Sciatic nerve (tissue), 2 donors: ENCODE data around the gene MTHFR. TPM values are rescaled to one million over a fixed set of nuclear protein-coding genes. Genes with fewer than 3 reads are reported as not detected.

ENCODE experiments used
- ATAC-seq: fragments of 200-7000 bp; cut with Tn5 transposase; one replicate; pipeline ENCODE4 v1.9.1; 2020; ENCODE audit warnings: mild to moderate bottlenecking, moderate library complexity
- DNase-seq: peaks from one replicate; pipeline ENCODE4 v3.0.0-alpha.2; 2020; ENCODE audit warnings: low spot score
- intact Hi-C: fragments of 100-400 bp; cut with DNase I; formaldehyde crosslinking; loops from one replicate; pipeline ENCODE4 v1.14.2; 2022
- total RNA-seq: library from RNA; stranded (reverse); fragmentation: NEBNext Ultra II Directional; extraction: Animal tissue kit (Norgen Biotek cat#: 25700); gene quantifications from one replicate; pipeline ENCODE4 v1.2.1, GENCODE V29; 2021
- donor health status: DM: no; HTN: no; CAD: no.
- donor health status: DM: no; HTN: no; CAD: no.

MTHFR gene
- total RNA-seq, 1 donor from 2014 or later = 78.3 TPM

DNA sequence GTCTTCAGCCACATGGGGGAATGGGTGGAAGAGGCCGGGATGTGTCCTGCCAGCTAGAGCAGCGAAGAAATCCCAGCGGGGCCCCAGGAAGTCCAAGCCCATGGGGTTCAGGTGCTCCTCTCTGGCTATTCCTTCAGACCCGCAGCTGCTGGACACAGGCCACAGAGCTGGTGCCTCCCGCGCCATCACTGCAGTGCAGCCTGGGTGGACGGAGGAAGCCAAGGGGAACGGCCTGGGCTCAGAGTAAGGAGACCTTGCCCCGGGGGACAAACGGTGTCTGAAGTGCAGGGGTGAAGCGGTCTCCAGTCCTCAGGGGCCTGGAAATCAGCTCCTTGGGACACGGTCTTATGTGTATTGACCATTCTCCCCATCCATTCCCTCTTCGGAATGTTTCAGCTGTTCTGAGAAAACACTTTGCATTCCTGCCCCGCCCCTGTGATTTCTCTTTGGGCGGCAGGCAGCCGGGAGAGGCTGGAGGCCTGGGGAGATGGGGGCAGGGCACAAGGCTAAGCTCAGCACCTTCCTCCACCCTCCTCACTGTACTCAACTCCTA is 18.4 kb downstream of the MTHFR start:
- peak; percentile 57 for ATAC-seq
- no peak for DNase-seq
- intact Hi-C loops = loop anchor here (10.0 kb wide), 1 partner anchor 53 kb away; the partner anchor contains the start of gene AGTRAP

DNA sequence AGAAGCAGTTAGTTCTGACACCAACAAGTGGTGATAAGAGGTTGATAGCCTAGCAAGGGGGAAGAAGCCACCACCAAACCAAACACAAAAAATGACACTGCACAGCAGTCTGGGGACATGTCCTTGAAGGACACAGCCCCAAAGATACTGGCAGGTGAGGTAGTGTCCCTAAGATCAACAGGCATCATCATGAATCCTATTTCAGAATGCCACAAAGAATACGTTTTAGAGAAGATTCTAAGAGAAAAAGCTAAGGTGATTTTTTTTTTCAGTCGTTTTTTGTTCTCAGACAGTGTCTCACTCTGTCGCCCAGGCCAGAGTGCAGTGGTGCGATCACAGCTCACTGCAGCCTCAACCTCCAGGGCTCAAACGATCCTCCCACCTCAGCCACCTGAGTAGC is 19.6 kb downstream of the MTHFR start:
- intact Hi-C loops = loop anchor here (10.0 kb wide), 1 partner anchor 51 kb away; the partner anchor contains the start of gene AGTRAP
- no peak for DNase-seq

GRCh38 chr1:11784993-11785769 is 20.6 kb downstream of the MTHFR start:
- ATAC-seq = peak; percentile 54
- peak; percentile 86 for DNase-seq
- intact Hi-C loops = loop anchor here (10.0 kb wide), 1 partner anchor 50 kb away; the partner anchor contains the start of gene AGTRAP

More for the DNA sequence above, 19.6 kb downstream of the MTHFR start:
- no peak for ATAC-seq

DNA sequence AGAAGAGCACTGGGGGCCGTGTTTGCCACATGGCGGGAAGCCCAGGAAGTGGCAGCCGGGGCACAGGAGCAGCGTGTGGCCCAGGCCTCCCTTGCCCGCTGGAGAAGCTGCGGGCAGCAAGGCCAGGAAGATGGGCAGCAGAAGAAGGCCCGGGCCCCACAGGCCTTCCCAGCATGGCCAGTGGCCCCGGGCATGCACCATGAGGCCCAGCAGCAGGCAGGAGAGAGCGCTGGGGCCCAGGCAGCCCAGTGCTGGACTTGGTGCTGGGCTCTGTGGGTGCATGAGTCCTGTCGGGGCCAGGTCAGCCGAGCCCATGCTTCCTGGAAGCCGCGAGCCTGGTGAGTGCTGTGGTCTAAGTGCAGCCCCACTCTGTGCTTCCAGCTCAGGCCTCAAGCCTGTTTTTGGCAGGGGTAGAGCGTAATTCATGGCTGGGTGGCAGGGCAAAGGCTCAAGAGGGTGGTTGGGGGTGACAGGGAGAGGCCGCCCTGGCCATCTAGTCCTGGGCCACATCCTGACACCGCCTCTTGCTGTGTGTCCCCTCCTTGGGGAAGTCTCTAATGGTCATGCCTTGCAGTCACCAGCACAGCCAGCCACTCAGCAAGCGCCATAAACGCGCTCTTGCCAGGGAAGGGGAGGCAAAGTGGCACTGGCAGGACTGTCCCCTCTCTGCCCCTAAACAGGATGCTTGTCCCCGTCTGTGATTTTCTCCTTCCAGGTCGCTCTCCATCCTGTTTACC is 21.3 kb downstream of the MTHFR start:
- no peak for DNase-seq
- intact Hi-C loops = loop anchor here (10.0 kb wide), 1 partner anchor 50 kb away; the partner anchor contains the start of gene AGTRAP
- no peak for ATAC-seq

DNA sequence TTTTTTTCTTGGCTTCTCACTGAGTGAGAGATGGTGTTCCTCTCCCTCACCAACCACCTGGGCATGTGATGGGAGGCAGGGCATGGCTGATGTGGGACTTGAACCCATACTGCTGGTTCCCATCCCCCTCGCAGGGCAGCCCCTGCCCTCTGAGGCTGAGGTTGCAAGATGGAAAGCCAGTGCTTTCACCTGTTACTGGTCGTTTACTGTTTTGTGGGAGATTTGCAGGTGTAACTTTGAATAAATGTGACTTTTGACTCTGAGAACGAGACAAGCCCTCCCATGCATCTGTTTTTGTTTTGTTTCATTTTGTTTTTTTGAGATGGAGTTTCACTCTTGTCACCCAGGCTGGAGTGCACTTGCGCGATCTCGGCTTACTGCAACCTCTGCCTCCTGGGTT is 22.2 kb downstream of the MTHFR start:
- DNase-seq (no peak), ATAC-seq (no peak)
- intact Hi-C loops = loop anchor here (10.0 kb wide), 1 partner anchor 49 kb away; the partner anchor contains the start of gene AGTRAP

DNA sequence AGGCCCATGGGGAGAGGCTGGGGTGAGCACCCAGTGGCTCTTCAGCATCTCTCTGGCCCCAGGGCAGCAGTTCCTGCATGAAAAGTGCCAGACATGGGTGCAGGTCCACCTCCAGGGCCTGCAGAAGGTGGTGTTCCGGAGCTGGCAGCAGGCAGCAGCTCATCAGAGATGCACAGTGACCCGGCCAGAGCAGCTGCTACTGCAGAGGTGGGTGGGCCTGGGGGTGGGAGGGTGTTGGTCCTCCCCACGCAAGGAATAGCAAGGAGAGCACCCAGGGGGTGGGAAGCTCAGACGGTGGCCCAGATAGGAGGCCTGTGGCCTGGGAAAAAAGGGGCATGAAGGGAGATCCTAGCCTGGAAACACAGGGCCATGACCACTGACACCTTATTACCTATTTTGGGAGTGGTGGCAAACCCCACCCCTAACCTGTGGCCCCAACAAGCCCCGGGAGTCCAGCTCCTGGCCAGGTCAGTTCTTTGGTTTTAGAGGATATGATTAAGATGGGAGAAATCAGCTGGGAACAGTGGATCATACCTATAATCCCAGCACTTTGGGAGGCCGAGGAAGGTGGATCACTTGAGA is 23.5 kb downstream of the MTHFR start:
- intact Hi-C loops = loop anchor here (10.0 kb wide), 1 partner anchor 47 kb away; the partner anchor contains the start of gene AGTRAP
- DNase-seq (no peak), ATAC-seq (no peak)

GRCh38 chr1:11781297-11781696 is 24.5 kb downstream of the MTHFR start:
- DNase-seq (no peak), ATAC-seq (no peak)
- intact Hi-C loops = loop anchor here (10.0 kb wide), 1 partner anchor 46 kb away; the partner anchor contains the start of gene AGTRAP

- ATAC-seq (no peak), DNase-seq (no peak)
- intact Hi-C loops = loop anchor here (10.0 kb wide), 1 partner anchor 46 kb away; the partner anchor contains the start of gene AGTRAP
Observed at GRCh38 chr1:11780380-11781147, 25.2 kb downstream of the MTHFR start.

DNA sequence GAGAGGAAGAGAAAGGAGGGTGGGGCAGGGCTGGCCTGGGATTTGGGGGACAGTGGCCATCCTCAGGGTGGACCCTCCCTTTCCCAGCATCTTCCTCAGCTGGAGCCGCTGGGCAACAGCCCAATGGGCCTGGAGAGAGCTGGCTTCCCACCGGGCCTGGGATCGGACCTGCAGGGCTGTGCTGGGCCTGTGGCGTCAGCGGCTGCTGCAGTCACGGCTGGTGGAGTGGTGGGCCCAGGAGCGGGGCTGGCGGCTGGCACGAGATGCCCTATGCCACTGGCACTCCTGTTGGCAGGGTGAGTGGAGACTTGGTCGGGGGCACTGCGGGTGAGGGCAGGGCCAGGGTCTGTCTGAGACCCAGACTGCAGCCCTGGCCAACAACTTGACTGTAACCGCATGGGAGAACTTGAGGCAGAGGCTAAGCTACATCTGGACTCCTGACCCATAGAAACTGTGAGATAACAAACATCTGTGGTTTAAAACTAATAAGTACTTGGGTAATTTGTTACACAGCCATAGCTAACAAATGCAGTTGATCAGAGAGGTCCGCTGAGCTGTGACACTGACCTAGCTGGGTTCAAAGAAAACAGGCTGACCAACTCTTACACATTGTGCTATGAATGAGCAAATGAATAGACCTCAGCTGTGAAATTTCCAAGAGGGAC is 25.9 kb downstream of the MTHFR start:
- DNase-seq (no peak), ATAC-seq (no peak)
- intact Hi-C loops = loop anchor here (10.0 kb wide), 1 partner anchor 45 kb away; the partner anchor contains the start of gene AGTRAP

DNA sequence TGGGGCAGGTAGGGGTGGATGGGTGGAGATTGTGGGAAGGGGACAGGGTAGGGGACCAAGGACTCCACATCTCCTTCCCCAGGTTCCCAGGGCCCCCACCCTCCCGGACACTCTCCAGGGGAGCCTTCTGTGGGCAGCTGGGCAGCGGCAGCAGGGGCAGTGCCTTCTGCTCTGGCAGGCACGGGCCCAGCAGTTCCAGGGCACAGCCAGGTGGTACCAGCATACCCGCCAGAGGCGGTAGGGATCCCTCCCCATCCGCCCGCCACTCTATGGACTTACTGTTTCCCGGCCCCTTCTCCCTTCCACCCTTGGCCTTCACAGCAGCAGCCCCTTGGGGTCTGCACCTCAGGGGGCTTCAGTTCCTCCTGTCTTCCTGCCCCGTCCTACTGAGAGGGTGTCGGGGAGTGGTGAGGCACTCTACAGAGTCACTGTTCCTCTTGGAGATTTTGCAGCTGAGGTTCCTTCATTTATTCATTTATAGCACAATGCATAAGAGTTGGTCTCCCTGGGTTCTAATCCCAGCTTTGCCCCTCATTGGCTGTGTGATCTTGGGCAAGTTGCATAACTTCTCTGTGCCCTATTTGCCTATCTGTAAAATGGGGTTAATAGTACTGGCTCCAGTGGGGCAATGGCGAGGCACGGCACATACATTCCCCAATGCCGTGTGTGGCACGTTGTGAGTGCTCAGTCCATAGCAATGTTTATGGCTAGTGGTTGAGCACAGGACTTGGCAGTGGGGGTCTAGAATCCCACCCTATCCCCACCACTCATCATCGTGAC is 26.7 kb downstream of the MTHFR start:
- DNase-seq = no peak
- intact Hi-C loops = no loop called here
- ATAC-seq = no peak

DNA sequence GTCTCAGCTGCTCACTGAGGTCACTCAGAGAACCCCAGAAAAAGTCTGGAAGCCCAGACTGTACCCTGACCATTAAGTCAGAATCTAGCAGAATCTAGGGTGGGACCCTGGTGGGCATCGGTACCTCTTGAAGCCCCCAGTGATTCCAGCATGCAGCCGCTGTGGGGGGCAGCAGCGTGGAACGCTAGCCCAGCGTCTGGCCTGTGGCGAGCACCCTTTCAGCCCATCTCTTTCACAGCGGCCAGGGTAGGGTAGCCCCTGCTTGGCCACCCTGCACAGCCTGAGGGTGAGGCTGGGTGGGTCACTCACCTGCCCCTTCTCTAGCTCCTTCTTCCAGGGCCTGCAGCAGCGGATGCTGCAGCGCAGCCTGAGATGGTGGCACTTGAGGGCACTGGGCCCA is 27.4 kb downstream of the MTHFR start:
- DNase-seq (no peak), ATAC-seq (no peak)
- intact Hi-C loops = no loop called here

GRCh38 chr1:11777658-11778322 is 28.0 kb downstream of the MTHFR start:
- ATAC-seq (no peak), DNase-seq (no peak)
- intact Hi-C loops = no loop called here

GRCh38 chr1:11774753-11775152 is 31.0 kb downstream of the MTHFR start:
- no peak for ATAC-seq
- intact Hi-C loops = no loop called here

DNA sequence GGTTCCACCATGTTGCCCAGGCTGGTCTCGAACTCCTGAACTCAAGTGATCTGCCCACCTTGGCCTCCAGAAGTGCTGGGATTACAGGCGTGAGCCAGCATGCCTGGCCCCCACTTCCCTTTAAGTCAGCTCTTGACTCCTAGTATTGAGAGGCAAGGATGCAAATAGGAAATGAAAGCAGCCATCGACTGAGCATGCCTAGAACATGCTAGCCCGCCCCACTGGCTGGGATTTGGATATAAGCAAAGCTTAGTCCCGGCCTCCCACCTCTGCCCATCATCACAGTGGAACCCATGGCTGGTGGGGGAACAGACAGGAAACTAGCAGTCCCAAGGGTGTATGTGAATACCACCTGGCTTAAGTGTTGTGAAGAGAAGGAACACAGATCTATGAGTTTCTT is 33.3 kb downstream of the MTHFR start:
- ATAC-seq (no peak), DNase-seq (no peak)
- intact Hi-C loops = no loop called here

More at GRCh38 chr1:11774753-11775152, 31.0 kb downstream of the MTHFR start:
- no peak for DNase-seq

GRCh38 chr1:11771481-11772043 is 34.2 kb downstream of the MTHFR start:
- ATAC-seq (no peak), DNase-seq (no peak)
- intact Hi-C loops = no loop called here

- DNase-seq = no peak
Observed at GRCh38 chr1:11770011-11770410, 35.8 kb downstream of the MTHFR start.

More at GRCh38 chr1:11770011-11770410, 35.8 kb downstream of the MTHFR start:
- intact Hi-C loops = no loop called here
- no peak for ATAC-seq
